GM19023 (cell line): ENCODE measurements around the gene TNS4.
A peak's percentile ranks its signal among the peaks of the same experiment; 100 is the strongest.
"Not testable (repeated sequence)": the region's sequence is repeated elsewhere in the genome, so short reads cannot be mapped to it uniquely, and the experiment has no call there.

Experiments used
- ATAC-seq: cut with Tn5 transposase; IDR thresholded peaks from one replicate; pipeline ENCODE4 v1.9.1; 2021; ENCODE audit warnings: mild to moderate bottlenecking, moderate library complexity; ENCODE audit not compliant: unreplicated experiment

Gene TNS4

GRCh38 chr17:40501499-40501911 is at the start of gene TNS4:
TNS4 (minus strand) TSS chr17:40501623; CDS start chr17:40496425, 5,198 bp downstream.
- ATAC-seq: no peak

DNA sequence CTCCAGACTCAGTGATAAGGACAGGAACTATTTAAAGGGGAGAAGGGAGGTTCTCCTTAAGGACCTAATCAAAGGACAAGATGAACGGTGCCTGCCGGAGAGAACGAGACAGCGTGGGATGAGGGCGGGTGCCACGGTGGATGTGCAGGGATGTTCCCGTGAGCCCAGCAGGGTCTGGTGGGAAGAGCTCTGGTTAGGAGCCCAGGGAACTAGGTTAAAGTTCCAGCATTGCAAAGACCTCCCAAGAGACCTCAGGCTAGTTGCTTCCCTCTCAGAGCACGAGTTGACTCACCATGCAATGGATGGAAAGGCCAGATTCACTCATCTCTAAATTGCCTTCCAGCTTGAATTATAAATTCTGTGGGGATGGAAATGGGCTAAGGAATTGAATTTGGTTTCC is 49.2 kb upstream of the TNS4 start:
- no peak for ATAC-seq

DNA sequence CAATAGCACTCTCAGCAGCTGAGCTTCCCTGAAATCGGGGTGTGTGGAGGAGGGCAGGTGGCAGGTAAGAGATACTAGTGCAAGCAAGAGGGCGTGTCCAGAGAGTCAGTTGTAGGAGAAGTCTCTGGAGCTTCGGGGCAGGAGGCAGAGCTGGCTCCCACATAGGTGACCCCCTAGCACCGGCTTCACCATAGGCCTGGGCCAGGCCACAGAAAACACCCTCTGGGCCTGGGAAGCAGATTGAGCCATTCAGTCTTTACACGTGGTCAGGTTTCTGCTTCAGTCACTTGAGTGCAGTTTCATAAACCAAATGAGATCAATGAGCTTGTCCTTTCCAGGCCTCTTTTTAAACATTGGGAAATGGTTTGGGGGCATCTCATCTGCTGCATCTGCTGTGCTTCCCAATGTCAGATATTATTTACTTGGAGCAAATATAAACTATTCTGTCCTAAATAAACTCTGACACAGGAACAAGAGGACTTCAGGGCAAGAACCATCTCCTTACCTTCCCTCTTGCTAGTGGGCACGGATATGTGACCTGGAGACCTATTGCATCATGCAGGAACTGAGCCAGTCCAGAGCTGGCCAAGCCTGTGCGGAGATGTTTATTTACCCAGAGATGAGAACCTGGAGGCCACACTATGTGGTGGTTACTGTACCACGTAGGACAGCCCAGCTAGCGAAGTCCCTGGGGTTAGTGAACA is 47.7 kb upstream of the TNS4 start:
- no peak for ATAC-seq

DNA sequence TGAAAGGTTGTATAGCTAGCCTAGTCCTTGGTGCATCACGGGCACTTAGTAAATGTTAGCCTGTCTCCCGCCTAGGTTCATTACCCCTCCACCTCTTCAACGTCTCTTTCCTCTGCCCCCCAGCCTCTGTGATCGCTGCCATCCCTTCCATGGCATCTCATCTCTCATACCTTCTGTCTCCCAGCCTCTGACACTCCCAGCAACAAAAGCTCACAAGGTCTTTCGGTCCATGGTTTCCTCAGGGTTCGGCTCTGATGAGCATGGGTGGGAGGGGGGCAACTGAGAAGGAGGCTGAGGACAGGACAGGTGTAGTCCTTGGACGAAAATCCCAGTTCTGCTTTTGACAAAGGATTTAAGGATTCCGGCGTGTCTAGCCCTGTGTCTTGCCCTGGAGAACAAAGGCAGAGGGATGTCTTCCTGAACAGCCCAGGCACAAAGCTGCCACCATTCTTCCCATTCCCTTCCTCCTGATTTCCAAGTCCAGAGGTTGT is 47.1 kb upstream of the TNS4 start:
- ATAC-seq: no peak

- ATAC-seq: no peak
Observed at GRCh38 chr17:40547785-40548478, 46.5 kb upstream of the TNS4 start.

- no peak for ATAC-seq
Observed at GRCh38 chr17:40547079-40547784, 45.8 kb upstream of the TNS4 start.

- not testable (repeated sequence) for ATAC-seq
Observed at GRCh38 chr17:40546497-40546896, 45.1 kb upstream of the TNS4 start.

DNA sequence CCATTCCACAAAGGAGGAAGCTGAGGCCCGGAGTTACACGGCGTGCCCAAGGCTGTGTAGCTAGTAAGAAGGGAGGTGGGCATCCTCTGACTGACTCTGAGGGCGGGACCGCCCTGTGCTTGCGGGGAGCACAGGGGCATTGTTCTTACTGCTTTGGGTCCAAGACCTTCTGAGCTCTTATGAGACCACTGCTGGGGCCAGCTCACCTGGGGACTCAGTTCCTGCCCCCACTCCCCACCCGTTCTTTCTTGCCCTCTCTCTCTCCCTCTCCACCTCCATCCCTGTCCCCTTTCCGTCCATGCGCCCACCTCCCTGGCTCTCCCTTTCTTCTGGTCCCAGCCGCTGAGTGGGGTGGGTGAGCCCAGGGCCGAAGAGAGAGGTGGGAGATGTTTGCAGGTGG is 44.2 kb upstream of the TNS4 start:
- ATAC-seq: no peak

DNA sequence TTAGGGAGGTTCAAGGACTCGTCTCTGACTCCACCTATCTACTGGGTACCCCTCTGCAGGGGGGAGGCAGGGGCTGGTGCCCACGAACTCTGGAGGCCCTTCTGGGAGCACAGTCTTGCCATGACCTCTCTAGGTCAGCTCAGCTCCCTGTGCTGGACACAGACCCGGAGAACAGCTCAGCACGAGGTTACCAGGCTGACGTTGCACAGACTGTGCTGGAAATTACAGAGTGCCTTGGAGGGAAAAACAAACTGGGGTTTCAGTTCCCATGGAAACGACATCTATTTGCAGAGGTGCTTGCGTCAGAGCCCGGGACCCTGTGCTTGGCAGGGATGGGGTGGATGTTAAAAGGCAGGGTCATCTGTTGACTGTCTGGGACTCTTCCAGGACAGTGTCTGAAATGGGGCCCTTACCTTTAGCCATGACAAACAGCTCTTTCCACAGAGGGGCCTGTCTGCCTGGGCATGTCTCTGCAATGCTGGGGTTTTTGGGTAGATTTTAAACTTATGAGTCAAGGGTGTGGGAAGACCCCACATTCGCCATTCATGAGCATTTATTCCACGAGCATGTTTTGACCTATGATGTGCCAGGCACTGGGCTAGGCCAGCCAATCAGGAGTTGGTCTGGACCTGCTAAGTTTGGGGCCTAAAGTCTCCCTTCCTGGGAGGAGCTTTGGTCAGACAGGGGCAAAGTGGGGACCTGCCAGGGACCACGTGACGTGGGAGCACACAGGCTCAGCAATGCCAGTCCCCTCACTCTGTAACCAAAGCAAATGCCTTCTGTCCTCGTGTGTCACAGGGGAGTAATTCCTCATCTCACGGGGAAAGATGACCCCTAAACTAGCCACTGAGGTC is 41.4 kb upstream of the TNS4 start:
- peak; percentile 59 for ATAC-seq

GRCh38 chr17:40541873-40542557 is 40.6 kb upstream of the TNS4 start:
- ATAC-seq: no peak

GRCh38 chr17:40541060-40541872 is 39.8 kb upstream of the TNS4 start:
- no peak for ATAC-seq

DNA sequence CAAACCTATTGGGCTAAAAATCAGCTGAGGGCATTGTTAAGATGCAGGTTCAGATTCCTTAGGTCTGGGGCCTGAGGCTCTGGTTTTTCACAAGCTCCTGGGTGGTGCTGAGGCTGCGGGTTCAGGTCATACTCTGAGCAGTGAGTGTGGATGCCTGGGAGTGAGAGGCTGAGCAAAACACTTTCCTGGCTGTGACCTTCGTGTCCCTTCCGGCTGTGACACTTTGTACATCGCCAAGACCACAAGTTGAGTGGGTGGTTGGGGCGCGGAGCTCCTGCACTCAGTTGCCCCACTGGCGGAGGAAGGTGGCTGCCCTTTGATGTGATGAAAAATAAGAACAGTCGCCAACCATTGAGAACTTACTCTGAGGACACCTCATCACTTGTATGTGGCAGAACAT is 39.0 kb upstream of the TNS4 start:
- ATAC-seq: no peak

GRCh38 chr17:40539711-40540411 is 38.4 kb upstream of the TNS4 start:
- no peak for ATAC-seq

DNA sequence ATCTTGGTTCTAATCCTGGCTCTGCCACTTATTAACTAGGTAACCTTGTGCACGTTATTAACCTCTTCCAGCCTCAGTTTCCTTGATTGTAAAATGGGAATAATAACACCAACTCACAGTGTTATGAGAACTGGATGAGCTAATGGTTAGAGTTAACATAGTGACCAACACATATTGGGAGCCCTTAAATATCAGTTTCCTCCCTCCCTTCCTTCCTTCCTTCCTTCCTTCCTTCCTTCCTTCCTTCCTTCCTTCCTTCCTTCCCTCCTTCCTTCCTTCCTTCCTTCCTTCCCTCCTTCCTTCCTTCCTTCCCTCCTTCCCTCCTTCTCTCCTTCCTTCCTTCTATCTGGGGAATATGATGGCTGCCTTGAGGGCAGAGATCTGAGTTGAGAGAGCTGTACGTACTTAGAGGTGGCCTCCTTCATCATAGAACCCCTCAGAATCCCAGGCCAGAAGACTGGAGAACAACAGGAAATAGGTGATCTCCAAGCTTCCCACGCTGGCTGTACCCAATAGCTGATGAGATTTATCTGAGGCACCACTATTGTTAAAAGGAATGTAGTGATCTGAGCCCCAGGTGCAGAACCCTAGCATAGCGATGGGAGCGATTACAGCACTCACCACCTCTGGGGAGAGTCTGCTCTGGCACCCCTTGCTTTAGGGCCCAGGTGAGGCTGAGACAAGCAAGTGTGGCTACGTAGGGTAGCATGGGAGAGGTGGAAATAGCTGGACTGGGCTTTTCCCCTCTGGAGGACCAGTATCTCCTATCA is 37.7 kb upstream of the TNS4 start:
- no peak for ATAC-seq

GRCh38 chr17:40538019-40538935 is 36.9 kb upstream of the TNS4 start:
- ATAC-seq: no peak

DNA sequence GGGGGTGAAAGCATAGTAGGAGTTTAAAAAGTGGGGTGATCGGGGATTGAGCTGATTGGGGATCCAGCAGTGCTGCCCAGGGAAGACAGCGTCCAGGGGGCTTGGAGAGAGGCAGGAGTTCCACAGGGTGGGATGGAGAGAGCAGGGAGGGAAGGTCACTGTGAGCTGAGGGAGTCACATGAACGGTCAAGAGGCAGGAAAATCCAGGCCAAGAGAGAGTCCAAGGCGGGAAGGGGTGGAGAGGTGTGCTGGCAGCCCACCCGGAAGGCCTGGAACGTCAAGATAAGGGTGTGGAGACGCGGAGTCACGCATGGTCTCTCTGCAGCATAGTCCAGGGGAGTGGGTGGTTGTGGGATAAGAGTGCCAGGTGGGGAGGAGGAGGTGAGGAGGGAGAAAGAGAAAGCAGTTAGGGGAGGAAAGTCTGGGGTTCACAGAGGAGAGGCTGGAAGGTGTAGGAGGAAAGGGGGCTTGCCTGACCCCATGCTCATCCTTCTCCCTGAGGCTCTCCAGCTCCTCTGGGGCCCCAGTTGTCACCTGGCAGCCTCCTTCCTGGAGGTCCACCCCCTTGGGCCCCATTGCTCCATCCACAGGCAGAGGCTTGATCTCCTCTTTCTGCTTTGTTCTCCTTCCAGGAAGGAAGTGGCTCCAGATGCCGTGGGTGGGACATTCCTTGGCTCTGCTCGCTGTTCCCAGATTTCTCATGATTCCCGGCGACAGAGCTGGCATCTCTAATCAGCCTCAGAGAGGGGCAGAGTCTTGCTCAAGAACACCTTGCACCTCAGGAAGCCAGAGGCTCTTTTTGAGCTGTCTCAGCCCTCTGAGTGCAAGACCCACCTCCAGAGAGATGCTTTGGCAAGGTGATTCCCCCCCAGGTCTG is 35.1 kb upstream of the TNS4 start:
- no peak for ATAC-seq
